HG02759 (cell line): ENCODE results near the gene PRSS50.

Experiments used
- ATAC-seq: cut with Tn5 transposase; IDR thresholded peaks from one replicate; pipeline ENCODE4 v1.9.1; 2021; ENCODE audit warnings: mild to moderate bottlenecking, moderate library complexity; ENCODE audit not compliant: unreplicated experiment

PRSS50 gene

GRCh38 chr3:46671541-46672348 is 45.9 kb downstream of the PRSS50 start:
- ATAC-seq = no peak

DNA sequence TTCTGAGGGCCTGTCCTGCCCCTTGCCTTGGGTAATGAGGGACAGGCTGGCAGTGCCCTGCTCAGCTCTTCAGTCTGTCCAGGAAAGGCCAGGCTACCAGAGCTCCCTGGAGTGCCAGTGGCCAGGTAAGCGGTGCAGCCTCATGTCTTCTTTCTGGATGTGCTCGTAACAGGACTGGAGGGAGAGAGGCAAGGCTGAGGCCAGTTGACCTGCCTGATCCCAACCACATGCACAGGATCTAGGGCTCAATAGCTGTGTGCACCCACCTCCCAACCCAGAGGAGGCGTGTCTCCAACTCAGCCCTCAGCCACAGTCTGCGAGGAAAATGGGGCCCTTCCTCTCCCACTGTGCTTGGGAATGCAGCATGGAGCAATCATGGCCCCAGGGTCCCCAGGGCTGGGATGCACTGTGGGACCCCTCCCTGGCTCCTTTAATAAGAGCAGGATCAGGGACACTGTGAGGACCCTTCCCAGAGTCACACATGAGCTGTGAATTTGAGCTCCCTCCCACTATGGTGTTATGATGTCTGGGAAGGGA is 46.7 kb downstream of the PRSS50 start:
- ATAC-seq = no peak

DNA sequence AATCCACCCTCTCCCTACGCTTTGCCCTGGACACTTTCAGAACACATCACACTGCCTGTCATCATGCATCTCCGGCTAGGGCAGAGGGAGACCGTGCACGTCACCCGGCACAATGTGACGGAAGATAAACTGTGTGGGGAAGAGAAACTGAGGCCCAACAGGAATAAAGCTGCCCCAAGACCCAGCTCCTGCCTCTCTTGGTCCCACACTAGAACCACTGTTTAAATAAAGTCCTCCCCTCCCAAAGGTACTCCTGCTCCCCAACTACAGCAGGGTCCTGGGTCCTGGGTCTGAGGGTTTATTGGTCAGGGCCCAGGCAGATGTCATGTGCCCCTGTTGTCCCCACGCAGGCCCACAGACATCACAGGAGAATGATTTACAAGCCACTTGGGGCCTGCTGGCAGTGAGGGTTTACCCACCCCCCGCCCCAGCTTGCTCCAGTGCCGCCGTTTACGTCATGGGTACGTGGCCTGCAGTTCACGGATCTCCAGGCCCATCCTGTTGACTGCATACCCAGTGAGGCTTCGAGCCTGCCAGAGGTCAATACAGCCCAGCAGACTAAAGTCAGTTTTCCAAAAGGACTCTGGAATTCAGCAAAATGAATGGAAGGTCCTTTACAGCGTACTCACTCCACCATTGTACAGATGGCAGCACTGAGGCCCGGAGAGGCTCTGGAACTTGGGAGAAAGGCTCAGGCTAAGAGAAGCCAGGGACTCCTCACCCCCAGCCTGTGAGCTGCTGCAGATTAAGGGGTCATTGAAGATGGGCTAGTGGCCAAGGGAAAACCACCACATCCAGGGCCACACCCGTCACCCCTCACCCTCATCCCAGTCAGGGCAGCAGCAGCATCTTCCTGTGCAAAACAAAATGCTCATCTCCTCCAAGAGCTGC is 47.4 kb downstream of the PRSS50 start:
- ATAC-seq = no peak

DNA sequence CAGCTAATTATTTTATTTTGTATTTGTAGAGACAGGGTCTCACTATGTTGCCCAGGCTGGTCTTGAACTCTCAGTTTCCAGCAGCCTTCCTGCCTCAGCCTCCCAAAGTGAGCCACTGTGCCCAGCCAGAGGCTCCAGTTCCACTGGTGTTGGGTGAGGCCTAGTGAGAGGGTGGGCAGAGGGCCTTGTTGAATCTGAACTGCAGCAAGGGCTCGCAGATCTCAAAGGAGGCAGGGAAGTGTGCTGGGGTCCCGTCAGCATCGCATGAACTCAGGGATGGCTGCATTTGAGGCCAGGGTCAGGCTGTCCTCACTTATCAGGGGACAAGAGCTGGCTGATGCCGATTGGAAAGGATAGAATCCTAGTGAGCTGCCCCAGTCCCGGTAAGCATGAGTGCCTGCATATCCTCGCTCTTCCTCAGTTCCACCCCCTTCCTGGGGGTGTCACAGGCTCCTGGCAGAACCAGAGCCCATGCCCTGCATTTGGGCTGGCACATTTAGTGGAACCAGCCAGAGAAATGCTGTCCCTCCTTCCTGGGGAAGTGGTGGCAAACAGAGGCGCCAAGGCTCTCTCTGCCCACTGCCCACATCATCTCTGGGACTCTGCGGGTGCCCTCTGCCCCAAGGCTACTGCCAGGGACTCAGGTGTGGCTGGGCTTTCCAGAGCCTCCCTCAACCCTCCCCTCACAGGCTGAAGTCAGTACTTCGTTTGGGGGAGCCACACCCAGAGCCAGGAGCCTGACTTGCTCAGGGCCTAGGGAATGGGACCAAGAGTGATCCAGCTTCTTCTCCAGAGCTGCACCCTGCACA is 48.3 kb downstream of the PRSS50 start:
- no peak for ATAC-seq

DNA sequence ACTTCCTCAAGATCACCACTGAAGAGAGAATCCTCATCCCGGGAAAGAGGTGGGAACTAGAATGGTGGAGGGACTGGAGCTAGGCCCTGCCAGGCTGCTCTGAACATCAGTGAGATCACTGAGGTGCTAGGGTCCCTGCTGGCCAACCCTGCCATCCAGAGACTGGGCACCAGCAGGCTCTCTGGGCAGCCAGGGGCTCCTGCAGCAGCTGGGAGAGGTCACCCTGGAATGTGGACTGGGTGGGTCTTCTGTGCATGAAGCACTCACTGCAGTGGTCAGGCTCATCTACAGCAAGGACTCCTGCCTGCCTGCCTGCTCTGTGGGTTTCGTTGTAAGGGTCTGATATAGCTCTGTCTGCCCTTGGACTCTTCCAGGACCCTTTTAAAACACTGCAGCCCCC is 49.1 kb downstream of the PRSS50 start:
- ATAC-seq = no peak

- ATAC-seq = no peak
Observed at GRCh38 chr3:46668116-46668515, 49.6 kb downstream of the PRSS50 start.

GRCh38 chr3:46667657-46668056 is 50.0 kb downstream of the PRSS50 start:
- no peak for ATAC-seq

DNA sequence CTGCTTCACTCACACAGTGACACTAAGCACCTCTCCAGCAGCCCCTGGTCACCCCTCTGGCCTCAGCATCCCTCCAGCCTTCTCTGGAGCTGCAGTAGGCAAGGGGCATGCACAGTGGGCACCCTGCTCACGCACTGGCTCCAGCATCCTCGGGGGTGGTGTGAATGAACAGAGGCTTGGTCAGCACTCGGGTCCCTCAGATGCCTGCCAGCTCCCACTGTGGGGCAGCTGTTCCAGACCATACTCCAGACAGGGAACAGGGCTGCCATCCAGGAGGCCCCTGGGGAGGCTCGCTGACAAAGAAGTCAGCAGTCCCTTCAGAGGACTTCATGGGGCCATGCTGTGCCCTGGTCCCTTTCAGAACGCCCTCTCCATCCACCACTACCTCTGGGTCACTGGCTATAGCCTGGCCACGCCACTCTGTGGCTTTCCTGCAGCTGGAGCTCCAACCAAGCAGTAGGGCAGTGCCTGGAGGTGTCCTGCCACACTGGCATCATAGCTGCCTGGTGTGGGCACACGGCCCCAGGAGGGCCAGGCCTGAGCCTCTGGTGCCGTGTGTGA is 50.5 kb downstream of the PRSS50 start:
- no peak for ATAC-seq

DNA sequence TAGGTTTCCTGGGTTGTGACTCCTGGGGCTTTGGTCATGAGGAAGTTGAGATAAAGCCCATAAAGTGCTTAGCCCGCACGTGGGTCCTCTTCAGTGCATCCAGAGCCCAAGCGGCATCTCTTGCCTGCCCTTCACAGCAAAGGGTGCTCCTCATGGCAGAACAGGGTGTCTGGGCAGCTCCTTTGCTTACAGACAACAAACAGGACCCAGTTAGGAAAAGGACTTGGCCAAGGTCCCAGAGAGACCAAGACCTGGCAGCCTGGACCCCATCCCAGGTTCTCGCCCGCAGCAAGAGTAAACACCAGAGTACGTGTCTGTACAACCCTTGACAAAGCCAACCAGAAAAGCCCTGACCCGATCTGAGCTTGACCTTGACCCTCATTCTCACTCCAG is 51.2 kb downstream of the PRSS50 start:
- ATAC-seq = no peak

DNA sequence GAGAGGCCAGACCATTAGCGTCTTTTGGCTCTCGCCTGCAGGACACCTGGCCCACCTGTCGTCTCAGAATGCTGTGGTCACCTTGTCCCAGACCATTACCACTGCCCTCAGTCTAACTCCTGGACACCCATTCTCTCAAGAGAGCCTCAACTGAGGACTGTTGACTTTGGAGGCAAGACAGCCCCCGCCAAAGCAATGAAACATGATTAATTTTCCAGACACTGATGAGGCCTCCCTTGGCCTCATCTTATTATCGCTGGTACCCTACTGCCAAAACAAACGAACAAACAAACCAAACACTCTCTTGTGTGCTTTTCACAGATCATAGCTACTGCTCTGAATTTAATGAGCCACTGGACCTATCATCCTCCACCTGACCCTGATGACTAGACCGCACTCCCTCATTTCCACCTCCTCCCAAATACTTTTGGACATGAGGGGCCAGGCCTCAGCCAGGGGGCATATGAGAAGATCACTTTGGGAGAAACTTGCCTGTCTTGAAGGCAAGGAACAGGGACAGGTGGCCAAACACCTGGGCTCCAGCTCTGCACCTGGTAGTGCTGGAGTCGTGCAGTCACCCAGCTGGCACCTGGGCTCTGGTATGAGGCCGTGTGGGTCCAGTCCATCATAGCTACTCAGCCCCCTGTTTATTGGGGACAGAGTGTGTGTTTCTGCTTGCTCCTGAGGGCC is 51.8 kb downstream of the PRSS50 start:
- no peak for ATAC-seq

GRCh38 chr3:46664971-46665762 is 52.5 kb downstream of the PRSS50 start:
- ATAC-seq = no peak

GRCh38 chr3:46664188-46664970 is 53.3 kb downstream of the PRSS50 start:
- no peak for ATAC-seq

GRCh38 chr3:46663591-46664135 is 54.0 kb downstream of the PRSS50 start:
- no peak for ATAC-seq

GRCh38 chr3:46662771-46663551 is 54.7 kb downstream of the PRSS50 start:
- ATAC-seq = no peak
